SK-N-MC (cell line): Measurements from ENCODE around the gene MBTD1.

Experiments
- EZH2 ChIP-seq: fragments of 200-600 bp; sonication (generic); IDR thresholded peaks from one replicate; pipeline ENCODE4 v1.6.1; 2017; ENCODE audit warnings: antibody characterized with exemption
- FOXP2 ChIP-seq: optimal IDR thresholded peaks from 2 replicates; pipeline ENCODE3; 2011; ENCODE audit warnings: mild to moderate bottlenecking, moderate library complexity; ENCODE audit not compliant: insufficient read depth; ENCODE audit errors: extremely low read length, control extremely low read depth
- POLR2AphosphoS5 ChIP-seq: IDR thresholded peaks from 2 replicates; pipeline ENCODE4 v1.6.1; 2012; ENCODE audit warnings: mild to moderate bottlenecking, low read depth, low read length, borderline replicate concordance

DNA sequence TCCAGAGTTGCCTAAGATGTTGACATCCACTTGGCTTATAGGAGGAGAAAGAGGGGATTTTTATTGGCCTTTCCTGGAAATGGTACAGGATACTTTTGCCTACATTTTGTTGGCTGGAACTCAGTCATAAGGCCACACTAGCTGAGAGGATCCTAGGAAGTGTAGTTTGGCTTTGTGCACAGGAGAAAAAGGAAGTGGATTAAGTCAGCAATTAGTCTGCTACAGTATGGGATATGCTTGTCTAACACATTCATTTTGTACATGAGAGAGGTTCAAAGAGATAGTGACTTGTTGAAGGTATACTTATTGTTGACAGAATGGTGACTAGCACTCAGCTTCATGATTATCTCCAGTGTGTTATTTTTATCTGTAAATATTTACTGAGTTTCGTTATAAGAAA is 10.8 kb upstream of the MBTD1 start:
- TF ChIP-seq POLR2AphosphoS5 (no peak), EZH2 (no peak), FOXP2 (no peak)
